Myometrial cell (primary cell): ENCODE data around the gene ELAC2. TPM values are rescaled to one million over a fixed set of nuclear protein-coding genes. Genes with fewer than 3 reads are reported as not detected.

Source experiments
- total RNA-seq: library from RNA; depleted of rRNA; stranded (reverse); fragments of >200 nt; gene quantifications from 2 replicates; pipeline ENCODE4 v1.2.3, GENCODE V29; 2015

ELAC2 gene, protein sequence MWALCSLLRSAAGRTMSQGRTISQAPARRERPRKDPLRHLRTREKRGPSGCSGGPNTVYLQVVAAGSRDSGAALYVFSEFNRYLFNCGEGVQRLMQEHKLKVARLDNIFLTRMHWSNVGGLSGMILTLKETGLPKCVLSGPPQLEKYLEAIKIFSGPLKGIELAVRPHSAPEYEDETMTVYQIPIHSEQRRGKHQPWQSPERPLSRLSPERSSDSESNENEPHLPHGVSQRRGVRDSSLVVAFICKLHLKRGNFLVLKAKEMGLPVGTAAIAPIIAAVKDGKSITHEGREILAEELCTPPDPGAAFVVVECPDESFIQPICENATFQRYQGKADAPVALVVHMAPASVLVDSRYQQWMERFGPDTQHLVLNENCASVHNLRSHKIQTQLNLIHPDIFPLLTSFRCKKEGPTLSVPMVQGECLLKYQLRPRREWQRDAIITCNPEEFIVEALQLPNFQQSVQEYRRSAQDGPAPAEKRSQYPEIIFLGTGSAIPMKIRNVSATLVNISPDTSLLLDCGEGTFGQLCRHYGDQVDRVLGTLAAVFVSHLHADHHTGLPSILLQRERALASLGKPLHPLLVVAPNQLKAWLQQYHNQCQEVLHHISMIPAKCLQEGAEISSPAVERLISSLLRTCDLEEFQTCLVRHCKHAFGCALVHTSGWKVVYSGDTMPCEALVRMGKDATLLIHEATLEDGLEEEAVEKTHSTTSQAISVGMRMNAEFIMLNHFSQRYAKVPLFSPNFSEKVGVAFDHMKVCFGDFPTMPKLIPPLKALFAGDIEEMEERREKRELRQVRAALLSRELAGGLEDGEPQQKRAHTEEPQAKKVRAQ
- 65.2 and 74.7 TPM in 2 replicates for total RNA-seq

GRCh38 chr17:13017655-13018459 is at the start of gene ELAC2:
ELAC2 (minus strand) TSS chr17:13018027; CDS start chr17:13017947, 80 bp downstream.

Other genes starting within 250 kb of the ELAC2 start
- under 0.01 and 0.18 TPM in 2 replicates for gene ARHGAP44, start 228.5 kb downstream of the ELAC2 start, total RNA-seq